OCI-LY3 (cell line): ENCODE results near the gene NT5DC4.

Source experiments
- CTCF ChIP-seq: fragments of 200-600, 300-600 bp; sonication (generic); IDR thresholded peaks from 2 replicates; pipeline ENCODE4 v1.5.1; 2014; ENCODE audit warnings: antibody characterized with exemption, low read length, low read depth
- EZH2phosphoT487 ChIP-seq: fragments of 200-600 bp; shearing (Covaris generic); IDR thresholded peaks from 2 replicates; pipeline ENCODE4 v1.6.1; 2018; ENCODE audit warnings: antibody characterized with exemption, mixed run types, low read depth

GRCh38 chr2:112721819-112722522 lies 1.2 kb downstream of the NT5DC4 start:
- TF ChIP-seq CTCF = no peak
- TF ChIP-seq EZH2phosphoT487 = no peak
